ENCODE results near the gene RBMS1.

DNA sequence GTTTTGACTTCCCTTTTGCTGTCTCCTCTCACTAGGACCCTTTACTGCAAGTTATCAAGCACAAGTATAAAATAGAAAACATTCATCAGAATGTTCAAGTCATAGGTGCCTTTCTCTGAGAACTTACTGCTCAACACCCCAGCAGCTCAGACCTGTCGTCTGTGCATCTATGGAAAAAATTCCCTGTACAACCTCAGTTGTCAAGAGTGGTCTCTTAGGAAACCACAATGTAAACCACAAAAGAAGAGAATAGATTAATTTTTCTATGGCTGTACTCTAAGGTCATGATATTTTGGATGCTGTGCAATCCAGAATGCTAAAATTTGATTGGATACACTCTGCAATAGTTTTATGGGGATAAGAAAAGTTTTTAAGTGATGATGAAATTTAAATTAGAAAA is 84.1 kb downstream of the RBMS1 start:
- TF ChIP-seq, protein P1, sequence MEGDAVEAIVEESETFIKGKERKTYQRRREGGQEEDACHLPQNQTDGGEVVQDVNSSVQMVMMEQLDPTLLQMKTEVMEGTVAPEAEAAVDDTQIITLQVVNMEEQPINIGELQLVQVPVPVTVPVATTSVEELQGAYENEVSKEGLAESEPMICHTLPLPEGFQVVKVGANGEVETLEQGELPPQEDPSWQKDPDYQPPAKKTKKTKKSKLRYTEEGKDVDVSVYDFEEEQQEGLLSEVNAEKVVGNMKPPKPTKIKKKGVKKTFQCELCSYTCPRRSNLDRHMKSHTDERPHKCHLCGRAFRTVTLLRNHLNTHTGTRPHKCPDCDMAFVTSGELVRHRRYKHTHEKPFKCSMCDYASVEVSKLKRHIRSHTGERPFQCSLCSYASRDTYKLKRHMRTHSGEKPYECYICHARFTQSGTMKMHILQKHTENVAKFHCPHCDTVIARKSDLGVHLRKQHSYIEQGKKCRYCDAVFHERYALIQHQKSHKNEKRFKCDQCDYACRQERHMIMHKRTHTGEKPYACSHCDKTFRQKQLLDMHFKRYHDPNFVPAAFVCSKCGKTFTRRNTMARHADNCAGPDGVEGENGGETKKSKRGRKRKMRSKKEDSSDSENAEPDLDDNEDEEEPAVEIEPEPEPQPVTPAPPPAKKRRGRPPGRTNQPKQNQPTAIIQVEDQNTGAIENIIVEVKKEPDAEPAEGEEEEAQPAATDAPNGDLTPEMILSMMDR (optimal IDR thresholded peaks at IDR 0.05 in 1 of 3, IDR thresholded peaks at IDR 0.05 in 1 of 3, conservative IDR thresholded peaks at IDR 0.05 in 1 of 3; ENCODE audit: extremely low read depth in 1 of 3, insufficient read depth in 2 of 3, low read length in 3 of 3), result no peak
- no peak for TF ChIP-seq EZH2 (IDR thresholded peaks at IDR 0.05; ENCODE audit: low read length)

All from keratinocyte (primary cell).